Trophoblast cell (in vitro differentiated cells and primary cell): ENCODE data around the gene ALPP.

Source experiments
- DNase-seq, 2 donors: peaks; one replicate each; pipeline ENCODE4 v3.0.0-alpha.2; 2016
- H2AFZ ChIP-seq: 2 replicates; pipeline ENCODE4 v1.6.1; 2013; ENCODE audit warnings: low read length, moderate library complexity, mild to moderate bottlenecking; ENCODE audit not compliant: insufficient read depth, poor library complexity
- H2AK5ac ChIP-seq: 2 replicates; pipeline ENCODE4 v1.6.1; 2013; ENCODE audit warnings: mild to moderate bottlenecking, low read length
- H2BK120ac ChIP-seq: 2 replicates; pipeline ENCODE4 v1.6.1; 2013; ENCODE audit warnings: low read length, mild to moderate bottlenecking, moderate library complexity; ENCODE audit not compliant: insufficient read depth, poor library complexity
- H2BK12ac ChIP-seq: 2 replicates; pipeline ENCODE4 v1.6.1; 2013; ENCODE audit warnings: mild to moderate bottlenecking, low read length, moderate library complexity
- H2BK5ac ChIP-seq: 2 replicates; pipeline ENCODE4 v1.6.1; 2013; ENCODE audit warnings: low read length, low read depth, moderate library complexity, mild to moderate bottlenecking; ENCODE audit not compliant: poor library complexity
- H3K14ac ChIP-seq: 2 replicates; pipeline ENCODE4 v1.6.1; 2013; ENCODE audit warnings: mild to moderate bottlenecking, low read length
- H3K18ac ChIP-seq: 2 replicates; pipeline ENCODE4 v1.6.1; 2013; ENCODE audit warnings: mild to moderate bottlenecking, low read length
- H3K23ac ChIP-seq: 2 replicates; pipeline ENCODE4 v1.6.1; 2013; ENCODE audit warnings: low read length
- H3K27ac ChIP-seq: 2 replicates; pipeline ENCODE4 v1.5.1; 2013; ENCODE audit warnings: low read depth, mild to moderate bottlenecking, inconsistent platforms, low read length, moderate library complexity
- H3K27me3 ChIP-seq: 2 replicates; pipeline ENCODE4 v1.6.1; 2013; ENCODE audit warnings: inconsistent platforms, mild to moderate bottlenecking, low read length, moderate library complexity; ENCODE audit not compliant: insufficient read depth
- H3K36me3 ChIP-seq, 2 experiments: 1 replicate in 1 of 2; 2 replicates in 1 of 2; pipeline ENCODE4 v1.6.1; 2013; ENCODE audit warnings: low read length in 2 of 2, mild to moderate bottlenecking in 2 of 2, moderate library complexity in 1 of 2; ENCODE audit not compliant: insufficient read depth in 2 of 2, control insufficient read depth in 1 of 2
- H3K4ac ChIP-seq: 2 replicates; pipeline ENCODE4 v1.6.1; 2013; ENCODE audit warnings: low read depth, mild to moderate bottlenecking, low read length, moderate library complexity
- H3K4me1 ChIP-seq, 2 experiments: 1 replicate in 1 of 2; 2 replicates in 1 of 2; pipeline ENCODE4 v1.6.1; 2013; ENCODE audit warnings: low read length in 2 of 2, mild to moderate bottlenecking in 2 of 2, moderate library complexity in 1 of 2; ENCODE audit not compliant: insufficient read depth in 2 of 2, control insufficient read depth in 1 of 2
- H3K4me2 ChIP-seq: 2 replicates; pipeline ENCODE4 v1.6.1; 2013; ENCODE audit warnings: inconsistent platforms, mild to moderate bottlenecking, low read length, moderate library complexity
- H3K4me3 ChIP-seq: 2 replicates; pipeline ENCODE4 v1.5.1; 2013; ENCODE audit warnings: mild to moderate bottlenecking, low read depth, low read length, inconsistent platforms
- H3K79me1 ChIP-seq: one replicate; pipeline ENCODE4 v1.6.1; 2013; ENCODE audit warnings: low read length
- H3K79me2 ChIP-seq: 2 replicates; pipeline ENCODE4 v1.6.1; 2013; ENCODE audit warnings: low read length, mild to moderate bottlenecking; ENCODE audit not compliant: control insufficient read depth, insufficient read depth, poor library complexity
- H3K9ac ChIP-seq: 2 replicates; pipeline ENCODE4 v1.6.1; 2013; ENCODE audit warnings: mild to moderate bottlenecking, low read length
- H3K9me3 ChIP-seq: 2 replicates; pipeline ENCODE4 v1.6.1; 2013; ENCODE audit warnings: low read depth, mild to moderate bottlenecking, control low read depth, inconsistent platforms, low read length; ENCODE audit not compliant: insufficient read depth
- H4K12ac ChIP-seq: 2 replicates; pipeline ENCODE4 v1.6.1; 2013; ENCODE audit warnings: low read depth, mild to moderate bottlenecking, low read length, moderate library complexity
- H4K8ac ChIP-seq: 2 replicates; pipeline ENCODE4 v1.6.1; 2013; ENCODE audit warnings: low read depth, mild to moderate bottlenecking, low read length, moderate library complexity
- H4K91ac ChIP-seq: one replicate; pipeline ENCODE4 v1.6.1; 2013; ENCODE audit warnings: low read depth, mild to moderate bottlenecking, low read length, moderate library complexity
- WGBS: extraction: QIAGEN DNeasy Blood & Tissue Kit; methylation state at CpG from one replicate; pipeline ENCODE4 v1.1.7; 2013; ENCODE audit warnings: missing lambda C conversion rate; ENCODE audit not compliant: insufficient read length, insufficient coverage; ENCODE audit errors: extremely low coverage; 5-methylcytosine and 5-hydroxymethylcytosine counted together

The ALPP gene

DNA sequence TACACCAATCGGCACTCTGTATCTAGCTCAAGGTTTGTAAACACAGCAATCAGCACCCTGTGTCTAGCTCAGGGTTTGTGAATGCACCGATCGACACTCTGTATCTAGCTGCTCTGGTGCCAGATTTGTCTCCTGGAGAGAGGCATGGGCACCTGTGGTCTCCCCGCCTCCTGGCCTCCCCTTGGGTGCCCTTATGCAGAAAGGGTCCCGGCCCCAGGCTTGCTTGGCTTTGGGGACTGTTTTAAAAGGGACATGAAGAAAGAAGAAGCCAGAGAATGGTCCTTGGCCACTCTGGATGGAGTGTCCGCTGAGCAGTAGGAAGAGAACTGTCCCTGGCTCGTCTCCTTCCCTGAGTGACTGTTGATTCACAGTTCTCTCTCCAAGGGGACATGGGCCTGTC, 11.5 kb upstream of the ALPP start:
- Histone ChIP-seq H3K27ac (no peak overlapping the region), H3K36me3 (no peaks in the 10 kb centered on the region), H3K79me2 (no peaks in the 10 kb centered on the region), H3K4ac (no peak overlapping the region), H3K4me2 (no peak overlapping the region), H2BK12ac (no peak overlapping the region), H3K9ac (no peak overlapping the region), H2AK5ac (no peak overlapping the region), H3K14ac (no peak overlapping the region), H3K23ac (no peak overlapping the region), H3K27me3 (no peaks in the 10 kb centered on the region), H4K91ac (no peak overlapping the region), H3K18ac (no peak overlapping the region), H3K4me1 (peaks cover 5 to 11% of the 10 kb centered on the region in 2 experiments), H2BK120ac (no peak overlapping the region), H2BK5ac (no peak overlapping the region), H3K9me3 (peaks cover 2% of the 10 kb centered on the region), H4K8ac (no peak overlapping the region), H3K4me3 (no peak overlapping the region), H3K79me1 (no peaks in the 10 kb centered on the region), H4K12ac (no peak overlapping the region), H2AFZ (no peak overlapping the region)
- no CpG with 5 or more reads among the region's 7 CpGs for WGBS
- no peak for DNase-seq

DNA sequence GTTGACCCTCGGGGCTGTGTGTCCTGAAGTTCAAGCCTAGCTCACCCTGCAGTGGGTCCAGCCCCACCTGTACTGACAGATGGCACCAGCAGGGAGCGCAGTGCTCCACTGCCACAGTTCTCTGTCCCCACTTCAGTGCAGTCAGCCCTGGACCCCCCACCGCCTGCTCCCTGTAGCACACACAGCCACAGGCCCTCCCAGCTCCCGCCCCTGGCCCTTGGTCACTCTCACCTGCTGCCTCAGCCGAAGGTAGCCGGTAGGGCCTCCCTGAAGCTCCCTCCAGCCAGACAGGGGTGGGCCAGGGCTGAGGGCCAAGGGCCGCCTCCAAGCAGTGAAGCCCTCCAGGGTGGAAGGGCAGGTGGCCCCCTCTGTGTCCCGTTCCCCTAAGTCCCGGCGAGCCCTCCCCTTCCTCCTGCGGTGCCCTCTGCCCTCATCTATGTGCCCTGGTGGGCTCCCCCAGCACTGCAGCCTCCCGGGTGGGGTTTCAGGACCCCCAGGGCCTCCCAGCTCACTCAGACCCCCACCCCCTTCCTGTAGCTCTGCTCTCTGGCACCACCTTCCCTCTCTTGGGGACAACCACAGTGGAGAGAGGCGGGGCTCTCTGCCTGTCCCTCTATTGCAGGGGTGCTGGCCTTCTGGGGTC, 10.8 kb upstream of the ALPP start:
- no peak overlapping the region for H2BK5ac ChIP-seq
- WGBS, result no CpG with 5 or more reads among the region's 13 CpGs

DNA sequence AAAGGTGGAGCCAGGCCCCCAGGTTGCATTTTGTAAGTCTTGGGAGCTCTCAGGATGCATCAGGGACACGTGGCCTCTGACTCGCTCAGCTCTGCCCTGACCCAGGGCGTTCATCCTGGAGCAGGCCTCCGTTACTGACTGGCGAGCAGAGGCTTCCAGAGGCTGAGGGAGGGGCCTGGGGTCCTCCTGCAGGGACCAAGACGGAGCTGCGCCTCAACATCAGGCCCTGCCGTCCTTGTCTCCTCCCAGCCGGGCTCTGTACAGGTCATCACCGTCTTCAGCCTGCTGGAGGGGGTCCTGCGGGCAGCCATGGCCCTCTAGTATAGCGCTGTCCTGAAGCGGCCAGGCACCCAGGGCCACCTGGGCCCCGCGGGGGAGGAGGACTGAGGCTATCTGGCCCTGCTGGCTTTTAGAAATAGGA, 10.2 kb upstream of the ALPP start:
- Histone ChIP-seq H3K4ac (no peak overlapping the region), H3K79me1 (no peaks in the 10 kb centered on the region), H3K36me3 (no peaks in the 10 kb centered on the region), H3K27me3 (no peaks in the 10 kb centered on the region), H3K4me1 (peaks cover 5 to 11% of the 10 kb centered on the region in 2 experiments), H3K23ac (no peak overlapping the region), H2BK12ac (no peak overlapping the region), H2BK5ac (no peak overlapping the region), H2AK5ac (no peak overlapping the region), H3K9me3 (no peaks in the 10 kb centered on the region), H2AFZ (no peak overlapping the region), H4K91ac (no peak overlapping the region), H3K4me2 (no peak overlapping the region), H3K18ac (no peak overlapping the region), H2BK120ac (no peak overlapping the region), H3K4me3 (no peak overlapping the region), H3K14ac (no peak overlapping the region), H4K8ac (no peak overlapping the region), H3K79me2 (no peaks in the 10 kb centered on the region), H4K12ac (no peak overlapping the region), H3K27ac (no peak overlapping the region), H3K9ac (no peak overlapping the region)
- no peak for DNase-seq
- WGBS, result no CpG with 5 or more reads among the region's 15 CpGs

More for the DNA sequence above, 10.8 kb upstream of the ALPP start:
- Histone ChIP-seq H3K18ac (peak overlapping the region; percentile 29), H3K4ac (no peak overlapping the region), H3K14ac (no peak overlapping the region), H3K4me3 (no peak overlapping the region), H4K12ac (no peak overlapping the region), H2AFZ (no peak overlapping the region), H2AK5ac (no peak overlapping the region), H2BK12ac (no peak overlapping the region), H3K79me2 (no peaks in the 10 kb centered on the region), H3K27ac (no peak overlapping the region), H4K91ac (peak overlapping the region; percentile 46), H3K36me3 (no peaks in the 10 kb centered on the region), H4K8ac (no peak overlapping the region), H3K9ac (no peak overlapping the region), H3K4me1 (peaks cover 5 to 11% of the 10 kb centered on the region in 2 experiments), H3K23ac (no peak overlapping the region), H2BK120ac (no peak overlapping the region), H3K9me3 (no peaks in the 10 kb centered on the region), H3K4me2 (no peak overlapping the region), H3K27me3 (no peaks in the 10 kb centered on the region), H3K79me1 (no peaks in the 10 kb centered on the region)
- peak in 1 of 2 donors; percentile 36 for DNase-seq

DNA sequence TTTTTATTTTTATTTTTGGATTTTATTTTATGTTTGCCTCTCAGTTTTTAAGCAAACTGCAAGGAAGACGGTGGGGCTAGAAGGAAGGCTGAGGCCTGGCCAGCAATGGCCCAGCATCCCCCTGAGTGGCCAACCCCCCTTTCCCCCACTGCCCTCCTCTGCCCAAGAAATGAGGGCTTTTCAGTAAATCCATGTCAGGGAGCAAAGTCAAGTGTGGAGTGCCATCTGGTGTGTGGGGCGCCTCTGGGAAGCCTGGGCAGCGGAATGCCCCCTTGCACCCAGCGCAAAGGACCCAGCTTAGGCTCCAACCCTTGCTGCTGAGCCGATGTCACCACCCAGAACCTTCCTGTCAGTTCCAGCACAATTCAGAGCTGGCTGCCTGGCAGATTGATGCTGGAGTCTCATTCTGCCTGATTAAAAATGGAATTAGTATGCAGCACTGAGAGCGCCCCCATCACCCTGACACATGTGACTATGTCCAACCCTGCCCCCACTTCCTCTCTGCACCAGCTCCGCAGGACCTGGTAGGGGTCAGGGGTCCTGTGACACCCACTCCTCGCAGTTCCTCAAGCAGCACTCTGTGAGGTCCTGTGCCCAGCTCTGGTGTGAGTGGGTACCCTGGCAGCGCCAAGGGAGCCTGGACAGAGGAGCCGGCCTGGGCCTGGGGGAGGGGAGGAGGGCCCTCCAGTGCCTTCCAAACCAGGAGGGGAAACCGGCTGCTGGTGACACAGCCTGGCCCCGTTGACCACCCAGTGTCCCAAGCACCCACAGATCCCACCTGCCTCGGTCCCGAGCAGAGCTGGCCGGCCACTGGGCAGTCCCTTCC, 9.2 kb upstream of the ALPP start:
- no peak overlapping the region for H3K9ac ChIP-seq
- DNase-seq, result no peak
- no peak overlapping the region for H2BK5ac ChIP-seq
- H4K91ac ChIP-seq, result no peak overlapping the region
- no peak overlapping the region for H3K18ac ChIP-seq
- no peak overlapping the region for H3K27ac ChIP-seq
- no peak overlapping the region for H2BK12ac ChIP-seq
- no peaks in the 10 kb centered on the region for H3K36me3 ChIP-seq
- no peak overlapping the region for H2AFZ ChIP-seq
- H3K79me1 ChIP-seq, result no peaks in the 10 kb centered on the region
- no peak overlapping the region for H3K23ac ChIP-seq
- WGBS, result no CpG with 5 or more reads among the region's 15 CpGs
- H3K4me2 ChIP-seq, result no peak overlapping the region
- H4K8ac ChIP-seq, result no peak overlapping the region
- H2BK120ac ChIP-seq, result no peak overlapping the region
- H3K9me3 ChIP-seq, result no peaks in the 10 kb centered on the region
- H2AK5ac ChIP-seq, result no peak overlapping the region
- no peaks in the 10 kb centered on the region for H3K79me2 ChIP-seq
- no peak overlapping the region for H3K4ac ChIP-seq
- peaks cover 8 to 11% of the 10 kb centered on the region in 2 experiments for H3K4me1 ChIP-seq
- no peak overlapping the region for H3K4me3 ChIP-seq
- no peak overlapping the region for H3K14ac ChIP-seq
- H3K27me3 ChIP-seq, result no peaks in the 10 kb centered on the region
- H4K12ac ChIP-seq, result no peak overlapping the region
